HFF-Myc (cell line): ENCODE results near the gene C10orf53.

Source experiments
- DNase-seq: peaks from one replicate; pipeline ENCODE4 v3.0.0-alpha.2; 2011; ENCODE audit warnings: low read depth; ENCODE audit errors: extremely low read depth
- H3K4me3 ChIP-seq: replicated peaks from 2 replicates; pipeline ENCODE4 v1.5.1; 2011; ENCODE audit warnings: low read depth, mild to moderate bottlenecking, control low read depth, low read length
- CTCF ChIP-seq: IDR thresholded peaks from 2 replicates; pipeline ENCODE4 v1.5.1; 2012; ENCODE audit warnings: mild to moderate bottlenecking, low read depth, low read length, control low read depth; ENCODE audit errors: missing control alignments

C10orf53 gene

GRCh38 chr10:49736564-49737113, 57.2 kb downstream of the C10orf53 start:
- TF ChIP-seq CTCF = no peak
- no peak overlapping the region for H3K4me3 ChIP-seq
- DNase-seq = no peak

- H3K4me3 ChIP-seq = no peak overlapping the region
- no peak for DNase-seq
Observed at GRCh38 chr10:49737474-49738201, 58.2 kb downstream of the C10orf53 start.

GRCh38 chr10:49738616-49739360, 59.3 kb downstream of the C10orf53 start:
- no peak overlapping the region for H3K4me3 ChIP-seq
- DNase-seq = no peak
- no peak for TF ChIP-seq CTCF

More at GRCh38 chr10:49737474-49738201, 58.2 kb downstream of the C10orf53 start:
- no peak for TF ChIP-seq CTCF

- no peak overlapping the region for H3K4me3 ChIP-seq
- DNase-seq = no peak
- TF ChIP-seq CTCF = no peak
Observed at GRCh38 chr10:49739426-49739825, 60.0 kb downstream of the C10orf53 start.

GRCh38 chr10:49740346-49741107, 61.1 kb downstream of the C10orf53 start:
- no peak for TF ChIP-seq CTCF
- DNase-seq = no peak
- no peak overlapping the region for H3K4me3 ChIP-seq

- no peak overlapping the region for H3K4me3 ChIP-seq
- no peak for TF ChIP-seq CTCF
- no peak for DNase-seq
Observed at GRCh38 chr10:49741108-49741995, 61.9 kb downstream of the C10orf53 start.
